Natural killer cell (primary cell): ENCODE data around the gene CDH13. TPM values are rescaled to one million over a fixed set of nuclear protein-coding genes. Genes with fewer than 3 reads are reported as not detected.

Experiments
- ATAC-seq, 3 donors: fragments of 150-1000 bp in 2 of 3; fragments of 200-7000 bp in 1 of 3; cut with Tn5 transposase; 1 replicate in 1 of 3; 2 replicates in 2 of 3; pipeline ENCODE4 v1.10.0; 2021; ENCODE audit warnings: mild to moderate bottlenecking in 2 of 3, moderate library complexity in 2 of 3
- DNase-seq, 2 donors: peaks; one replicate each; pipeline versions ENCODE4 v3.0.0 to v3.0.0-alpha.2; 2013 to 2021; ENCODE audit warnings: mixed read lengths in 1 of 2
- H3K27ac ChIP-seq: one replicate; pipeline ENCODE4 v1.5.1; 2013; ENCODE audit warnings: mild to moderate bottlenecking, low read length
- H3K27me3 ChIP-seq: one replicate; pipeline ENCODE4 v1.6.1; 2013; ENCODE audit warnings: low read length; ENCODE audit not compliant: control insufficient read depth, insufficient read depth
- H3K36me3 ChIP-seq: one replicate; pipeline ENCODE4 v1.6.1; 2013; ENCODE audit warnings: low read length; ENCODE audit not compliant: control insufficient read depth, insufficient read depth
- H3K4me1 ChIP-seq: one replicate; pipeline ENCODE4 v1.6.1; 2013; ENCODE audit warnings: low read length; ENCODE audit not compliant: control insufficient read depth, insufficient read depth
- H3K4me3 ChIP-seq: one replicate; pipeline ENCODE4 v1.5.1; 2013; ENCODE audit warnings: low read length
- H3K9me3 ChIP-seq: one replicate; pipeline ENCODE4 v1.6.1; 2013; ENCODE audit warnings: low read length; ENCODE audit not compliant: control insufficient read depth, insufficient read depth
- H3K27ac Mint-ChIP-seq, 2 donors: one replicate each; pipeline ENCODE4 v1.8.0; 2022; ENCODE audit warnings: mild to moderate bottlenecking in 2 of 2, mixed read lengths in 2 of 2, moderate library complexity in 1 of 2
- H3K27me3 Mint-ChIP-seq, 2 donors: one replicate each; pipeline ENCODE4 v1.8.0; 2022; ENCODE audit warnings: low read depth in 2 of 2, mixed read lengths in 2 of 2
- H3K36me3 Mint-ChIP-seq: one replicate; pipeline ENCODE4 v1.8.0; 2022; ENCODE audit warnings: mixed read lengths
- H3K4me1 Mint-ChIP-seq, 2 donors: one replicate each; pipeline ENCODE4 v1.8.0; 2022; ENCODE audit warnings: mixed read lengths in 2 of 2
- H3K4me3 Mint-ChIP-seq: one replicate; pipeline ENCODE4 v1.8.0; 2022; ENCODE audit warnings: mild to moderate bottlenecking, moderate library complexity, mixed read lengths
- H3K9me3 Mint-ChIP-seq, 2 donors: one replicate each; pipeline ENCODE4 v1.8.0; 2022; ENCODE audit warnings: mixed read lengths in 2 of 2
- WGBS: methylation state at CpG from one replicate; pipeline ENCODE4 v1.1.7; 2013; ENCODE audit warnings: missing lambda C conversion rate; ENCODE audit not compliant: insufficient coverage; 5-methylcytosine and 5-hydroxymethylcytosine counted together
- intact Hi-C: fragments of 100-400 bp; cut with micrococcal nuclease; formaldehyde crosslinking; loops from one replicate; pipeline ENCODE4 v1.14.2; 2022
- total RNA-seq, 4 donors: library from RNA; stranded (reverse); fragments of 120-200 nt in 1 of 4; gene quantifications; one replicate each; pipeline versions ENCODE4 v1.2.3 to v1.2.4, GENCODE V29; 2013 to 2022
- TF ChIP-seq, protein P1 (sequence below): fragments of 200-600 bp; IDR thresholded peaks from one replicate; pipeline ENCODE4 v1.8.0; 2022; ENCODE audit warnings: antibody characterized with exemption

Gene CDH13
- total RNA-seq, 3 donors from 2014 or later (not counting 1 experiment from before 2014, with no cell fraction given), result not detected

DNA sequence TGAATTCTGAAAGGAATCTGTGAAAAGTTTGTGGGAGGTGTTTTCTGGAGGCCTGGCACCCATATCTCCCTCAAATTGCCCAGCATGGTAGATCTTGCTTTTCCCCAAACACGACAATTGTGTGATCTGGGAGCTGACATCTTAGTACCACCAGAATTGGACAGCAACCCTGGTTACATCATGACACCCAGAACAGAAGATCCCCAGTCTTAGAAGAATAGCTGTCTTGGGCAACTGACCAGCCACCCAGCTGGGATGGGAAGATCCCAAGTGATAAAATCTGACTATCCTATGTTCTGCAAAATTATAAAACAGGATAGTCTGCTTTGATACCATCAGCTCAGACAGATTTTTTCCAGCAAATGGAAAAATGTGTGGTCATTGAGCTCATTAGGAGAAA is 235.3 kb downstream of the CDH13 start:
- H3K27me3 Mint-ChIP-seq, result no peaks in the 10 kb centered on the region
- intact Hi-C loops, result no loop called here
- Histone ChIP-seq H3K4me1 (no peaks in the 10 kb centered on the region), H3K36me3 (no peaks in the 10 kb centered on the region), H3K9me3 (peaks cover 4% of the 10 kb centered on the region), H3K27ac (no peak overlapping the region), H3K27me3 (no peaks in the 10 kb centered on the region), H3K4me3 (no peak overlapping the region)
- no peak overlapping the region for H3K27ac Mint-ChIP-seq
- DNase-seq, result no peak
- TF ChIP-seq, protein P1, sequence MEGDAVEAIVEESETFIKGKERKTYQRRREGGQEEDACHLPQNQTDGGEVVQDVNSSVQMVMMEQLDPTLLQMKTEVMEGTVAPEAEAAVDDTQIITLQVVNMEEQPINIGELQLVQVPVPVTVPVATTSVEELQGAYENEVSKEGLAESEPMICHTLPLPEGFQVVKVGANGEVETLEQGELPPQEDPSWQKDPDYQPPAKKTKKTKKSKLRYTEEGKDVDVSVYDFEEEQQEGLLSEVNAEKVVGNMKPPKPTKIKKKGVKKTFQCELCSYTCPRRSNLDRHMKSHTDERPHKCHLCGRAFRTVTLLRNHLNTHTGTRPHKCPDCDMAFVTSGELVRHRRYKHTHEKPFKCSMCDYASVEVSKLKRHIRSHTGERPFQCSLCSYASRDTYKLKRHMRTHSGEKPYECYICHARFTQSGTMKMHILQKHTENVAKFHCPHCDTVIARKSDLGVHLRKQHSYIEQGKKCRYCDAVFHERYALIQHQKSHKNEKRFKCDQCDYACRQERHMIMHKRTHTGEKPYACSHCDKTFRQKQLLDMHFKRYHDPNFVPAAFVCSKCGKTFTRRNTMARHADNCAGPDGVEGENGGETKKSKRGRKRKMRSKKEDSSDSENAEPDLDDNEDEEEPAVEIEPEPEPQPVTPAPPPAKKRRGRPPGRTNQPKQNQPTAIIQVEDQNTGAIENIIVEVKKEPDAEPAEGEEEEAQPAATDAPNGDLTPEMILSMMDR, result no peak
- ATAC-seq, result no peak
- no peaks in the 10 kb centered on the region for H3K36me3 Mint-ChIP-seq
- WGBS, result 81% methylated on average over 1 of the region's 1 CpG
- H3K4me3 Mint-ChIP-seq, result no peak overlapping the region
- peaks cover 22 to 23% of the 10 kb centered on the region in 2 donors for H3K4me1 Mint-ChIP-seq
- peaks cover 0 to 3% of the 10 kb centered on the region in 2 donors for H3K9me3 Mint-ChIP-seq

GRCh38 chr16:82864332-82865040 is 237.7 kb downstream of the CDH13 start:
- Mint-ChIP-seq H3K27me3 (no peaks in the 10 kb centered on the region), H3K4me3 (no peak overlapping the region), H3K9me3 (peaks cover 0 to 3% of the 10 kb centered on the region in 2 donors), H3K4me1 (peaks cover 6 to 18% of the 10 kb centered on the region in 2 donors), H3K27ac (no peak overlapping the region), H3K36me3 (no peaks in the 10 kb centered on the region)
- no peaks in the 10 kb centered on the region for H3K4me1 ChIP-seq
- H3K27me3 ChIP-seq, result no peaks in the 10 kb centered on the region
- DNase-seq (no peak), ATAC-seq (no peak)
- peaks cover 4% of the 10 kb centered on the region for H3K9me3 ChIP-seq
- no peaks in the 10 kb centered on the region for H3K36me3 ChIP-seq
- H3K27ac ChIP-seq, result no peak overlapping the region
- no peak overlapping the region for H3K4me3 ChIP-seq
- WGBS, result 81% methylated on average over 8 of the region's 9 CpGs
- TF ChIP-seq, protein P1, result no peak
- intact Hi-C loops, result no loop called here

GRCh38 chr16:82865412-82865811 is 238.6 kb downstream of the CDH13 start:
- H3K9me3 Mint-ChIP-seq, result peaks cover 0 to 3% of the 10 kb centered on the region in 2 donors

More at GRCh38 chr16:82865412-82865811, 238.6 kb downstream of the CDH13 start:
- intact Hi-C loops, result no loop called here
- Histone ChIP-seq H3K27me3 (no peaks in the 10 kb centered on the region), H3K4me3 (no peak overlapping the region), H3K4me1 (no peaks in the 10 kb centered on the region), H3K9me3 (peaks cover 4% of the 10 kb centered on the region), H3K36me3 (no peaks in the 10 kb centered on the region), H3K27ac (no peak overlapping the region)
- DNase-seq (no peak), ATAC-seq (no peak)
- H3K27me3 Mint-ChIP-seq, result no peaks in the 10 kb centered on the region
- TF ChIP-seq, protein P1, result no peak
- WGBS, result 77% methylated on average over 4 of the region's 4 CpGs
- no peak overlapping the region for H3K4me3 Mint-ChIP-seq
- no peaks in the 10 kb centered on the region for H3K36me3 Mint-ChIP-seq
- peaks cover 6 to 18% of the 10 kb centered on the region in 2 donors for H3K4me1 Mint-ChIP-seq
- H3K27ac Mint-ChIP-seq, result no peak overlapping the region
